T-helper 17 cell (primary cell): ENCODE results near the gene RAB3IP. TPM values are rescaled to one million over a fixed set of nuclear protein-coding genes. Genes with fewer than 3 reads are reported as not detected.
A peak's percentile ranks its signal among the peaks of the same experiment; 100 is the strongest.
"Not testable (repeated sequence)": the region's sequence is repeated elsewhere in the genome, so short reads cannot be mapped to it uniquely, and the experiment has no call there.

ENCODE experiments used
- ATAC-seq: fragments of 150-1000 bp; cut with Tn5 transposase; 2 replicates; pipeline ENCODE4 v1.10.0; 2021; ENCODE audit warnings: mild to moderate bottlenecking, moderate library complexity
- DNase-seq, 3 donors: peaks; one replicate each; pipeline versions ENCODE4 v3.0.0 to v3.0.0-alpha.2; 2020 to 2021
- H3K9me3 ChIP-seq: one replicate; pipeline ENCODE4 v1.7.0; 2013; ENCODE audit warnings: low read length, mild to moderate bottlenecking; ENCODE audit not compliant: control insufficient read depth, poor library complexity, severe bottlenecking
- H3K27ac Mint-ChIP-seq: one replicate; pipeline ENCODE4 v1.8.0; 2022; ENCODE audit warnings: mild to moderate bottlenecking, moderate library complexity, mixed read lengths
- H3K27me3 Mint-ChIP-seq: one replicate; pipeline ENCODE4 v1.8.0; 2022; ENCODE audit warnings: mixed read lengths
- H3K36me3 Mint-ChIP-seq: one replicate; pipeline ENCODE4 v1.8.0; 2022; ENCODE audit warnings: low read depth, mixed read lengths
- H3K4me1 Mint-ChIP-seq: one replicate; pipeline ENCODE4 v1.8.0; 2022; ENCODE audit warnings: mild to moderate bottlenecking, mixed read lengths
- H3K4me3 Mint-ChIP-seq: one replicate; pipeline ENCODE4 v1.8.0; 2022; ENCODE audit warnings: mild to moderate bottlenecking, moderate library complexity, mixed read lengths
- total RNA-seq, 4 donors: library from RNA in 2 of 4; stranded (reverse) in 2 of 4; gene quantifications; one replicate each; pipeline ENCODE4 v1.2.3 and lab custom pipeline; 2022 to 2026

RAB3IP gene
- total RNA-seq, 2 donors from 2014 or later: 26.6 TPM

GRCh38 chr12:69719336-69720316, 19.0 kb upstream of the RAB3IP start:
- H3K9me3 ChIP-seq: no peaks in the 10 kb centered on the region
- Mint-ChIP-seq H3K4me3 (no peak overlapping the region), H3K27ac (no peak overlapping the region), H3K36me3 (no peaks in the 10 kb centered on the region), H3K27me3 (peaks cover 17% of the 10 kb centered on the region), H3K4me1 (peaks cover 2% of the 10 kb centered on the region)
- no peak for ATAC-seq
- DNase-seq: no peak

GRCh38 chr12:69720750-69721149, 17.9 kb upstream of the RAB3IP start:
- no peaks in the 10 kb centered on the region for H3K9me3 ChIP-seq
- H3K4me1 Mint-ChIP-seq: peaks cover 2% of the 10 kb centered on the region
- H3K36me3 Mint-ChIP-seq: no peaks in the 10 kb centered on the region
- peaks cover 25% of the 10 kb centered on the region for H3K27me3 Mint-ChIP-seq
- DNase-seq (no peak), ATAC-seq (no peak)
- H3K4me3 Mint-ChIP-seq: no peak overlapping the region
- no peak overlapping the region for H3K27ac Mint-ChIP-seq

GRCh38 chr12:69726922-69727321, 11.7 kb upstream of the RAB3IP start:
- H3K4me3 Mint-ChIP-seq: no peak overlapping the region
- H3K27me3 Mint-ChIP-seq: peaks cover 16% of the 10 kb centered on the region
- H3K27ac Mint-ChIP-seq: no peak overlapping the region
- no peaks in the 10 kb centered on the region for H3K36me3 Mint-ChIP-seq
- no peaks in the 10 kb centered on the region for H3K9me3 ChIP-seq
- peaks cover 2% of the 10 kb centered on the region for H3K4me1 Mint-ChIP-seq
- no peak for DNase-seq
- no peak for ATAC-seq

GRCh38 chr12:69732088-69732487, 6.6 kb upstream of the RAB3IP start:
- no peak for DNase-seq
- no peaks in the 10 kb centered on the region for H3K36me3 Mint-ChIP-seq
- H3K27me3 Mint-ChIP-seq: peaks cover 23% of the 10 kb centered on the region
- no peaks in the 10 kb centered on the region for H3K4me1 Mint-ChIP-seq
- no peak for ATAC-seq
- no peaks in the 10 kb centered on the region for H3K9me3 ChIP-seq
- H3K27ac Mint-ChIP-seq: no peak overlapping the region
- H3K4me3 Mint-ChIP-seq: no peak overlapping the region

GRCh38 chr12:69733638-69734037, 5.0 kb upstream of the RAB3IP start:
- Mint-ChIP-seq H3K27ac (no peak overlapping the region), H3K4me3 (no peak overlapping the region), H3K4me1 (peaks cover 2% of the 10 kb centered on the region), H3K27me3 (peaks cover 25% of the 10 kb centered on the region), H3K36me3 (no peaks in the 10 kb centered on the region)
- no peak for ATAC-seq
- no peak for DNase-seq
- H3K9me3 ChIP-seq: no peaks in the 10 kb centered on the region

GRCh38 chr12:69739287-69740191, 879 bp downstream of the RAB3IP start:
- ATAC-seq (peak; percentile 36), DNase-seq (peak; percentile 44 to 64 (median 49))
- H3K4me3 Mint-ChIP-seq: peak overlapping the region; percentile 93
- peak overlapping the region; percentile 84 for H3K27ac Mint-ChIP-seq
- H3K4me1 Mint-ChIP-seq: peaks cover 16% of the 10 kb centered on the region
- no peaks in the 10 kb centered on the region for H3K36me3 Mint-ChIP-seq
- peaks cover 10% of the 10 kb centered on the region for H3K27me3 Mint-ChIP-seq
- no peaks in the 10 kb centered on the region for H3K9me3 ChIP-seq

GRCh38 chr12:69744109-69744508, 5.4 kb downstream of the RAB3IP start:
- Mint-ChIP-seq H3K27ac (no peak overlapping the region), H3K4me1 (peaks cover 20% of the 10 kb centered on the region), H3K36me3 (no peaks in the 10 kb centered on the region), H3K27me3 (no peaks in the 10 kb centered on the region), H3K4me3 (no peak overlapping the region)
- no peaks in the 10 kb centered on the region for H3K9me3 ChIP-seq
- ATAC-seq (no peak), DNase-seq (no peak)

GRCh38 chr12:69751476-69751875, 12.8 kb downstream of the RAB3IP start:
- ATAC-seq: no peak
- Mint-ChIP-seq H3K4me1 (peaks cover 12% of the 10 kb centered on the region), H3K27me3 (no peaks in the 10 kb centered on the region), H3K27ac (no peak overlapping the region), H3K36me3 (peaks cover 3% of the 10 kb centered on the region), H3K4me3 (no peak overlapping the region)
- no peak for DNase-seq
- no peaks in the 10 kb centered on the region for H3K9me3 ChIP-seq

- Mint-ChIP-seq H3K4me3 (no peak overlapping the region), H3K36me3 (peaks cover 3% of the 10 kb centered on the region), H3K27ac (no peak overlapping the region), H3K4me1 (peaks cover 14% of the 10 kb centered on the region), H3K27me3 (no peaks in the 10 kb centered on the region)
- ATAC-seq (no peak), DNase-seq (no peak)
- H3K9me3 ChIP-seq: no peaks in the 10 kb centered on the region
These were observed 16.6 kb downstream of the RAB3IP start for GRCh38 chr12:69755302-69755701.

- Mint-ChIP-seq H3K4me1 (peaks cover 11% of the 10 kb centered on the region), H3K36me3 (peaks cover 3% of the 10 kb centered on the region), H3K4me3 (no peak overlapping the region), H3K27ac (no peak overlapping the region), H3K27me3 (no peaks in the 10 kb centered on the region)
- no peak for ATAC-seq
- H3K9me3 ChIP-seq: no peaks in the 10 kb centered on the region
- DNase-seq: no peak
These were observed 17.6 kb downstream of the RAB3IP start for GRCh38 chr12:69756088-69756755.

- H3K36me3 Mint-ChIP-seq: peaks cover 3% of the 10 kb centered on the region
- H3K4me3 Mint-ChIP-seq: no peak overlapping the region
- H3K27ac Mint-ChIP-seq: no peak overlapping the region
- DNase-seq (no peak), ATAC-seq (no peak)
- H3K27me3 Mint-ChIP-seq: no peaks in the 10 kb centered on the region
- H3K9me3 ChIP-seq: no peaks in the 10 kb centered on the region
- H3K4me1 Mint-ChIP-seq: peaks cover 6% of the 10 kb centered on the region
These were observed 19.4 kb downstream of the RAB3IP start for GRCh38 chr12:69758105-69758504.

- ATAC-seq, H3K4me3 Mint-ChIP-seq, H3K4me1 Mint-ChIP-seq, H3K9me3 ChIP-seq, H3K36me3 Mint-ChIP-seq, DNase-seq, H3K27me3 Mint-ChIP-seq, H3K27ac Mint-ChIP-seq: not testable (repeated sequence)
These were observed 20.9 kb downstream of the RAB3IP start for GRCh38 chr12:69759581-69759980.

- H3K36me3 Mint-ChIP-seq: peaks cover 4% of the 10 kb centered on the region
- DNase-seq: no peak
- no peak for ATAC-seq
- no peaks in the 10 kb centered on the region for H3K4me1 Mint-ChIP-seq
- H3K9me3 ChIP-seq: peaks cover 3% of the 10 kb centered on the region
- no peak overlapping the region for H3K4me3 Mint-ChIP-seq
- no peak overlapping the region for H3K27ac Mint-ChIP-seq
- H3K27me3 Mint-ChIP-seq: no peaks in the 10 kb centered on the region
These were observed 26.9 kb downstream of the RAB3IP start for GRCh38 chr12:69765515-69765914.
